Liver (tissue), 9 donors: ENCODE measurements around the gene CNRIP1. TPM values are rescaled to one million over a fixed set of nuclear protein-coding genes. Genes with fewer than 3 reads are reported as not detected.

Source experiments
- DNase-seq: peaks from one replicate; pipeline ENCODE4 v3.0.0-alpha.2; 2017; ENCODE audit warnings: low spot score
- H3K27ac ChIP-seq, 2 donors: one replicate each; pipeline ENCODE4 v1.7.0; 2013; ENCODE audit warnings: inconsistent platforms in 2 of 2, low read length in 2 of 2, control low read depth in 1 of 2, low read depth in 1 of 2, mild to moderate bottlenecking in 1 of 2
- H3K27me3 ChIP-seq, 4 donors: one replicate each; pipeline versions ENCODE4 v1.6.1 to v1.7.0; 2013; ENCODE audit warnings: low read length in 3 of 4, inconsistent platforms in 1 of 4, mild to moderate bottlenecking in 1 of 4, moderate library complexity in 1 of 4; ENCODE audit not compliant: control insufficient read depth in 4 of 4, insufficient read depth in 4 of 4
- H3K36me3 ChIP-seq, 4 donors: one replicate each; pipeline versions ENCODE4 v1.6.1 to v1.7.0; 2013; ENCODE audit warnings: low read length in 3 of 4, mild to moderate bottlenecking in 3 of 4, low read depth in 1 of 4, moderate library complexity in 1 of 4; ENCODE audit not compliant: control insufficient read depth in 4 of 4, insufficient read depth in 3 of 4
- H3K4me1 ChIP-seq, 4 donors: one replicate each; pipeline versions ENCODE4 v1.6.1 to v1.7.0; 2013; ENCODE audit warnings: low read length in 3 of 4, mild to moderate bottlenecking in 3 of 4, moderate library complexity in 1 of 4; ENCODE audit not compliant: control insufficient read depth in 4 of 4, insufficient read depth in 4 of 4
- H3K4me3 ChIP-seq, 3 donors: one replicate each; pipeline versions ENCODE4 v1.6.1 to v1.7.0; 2013; ENCODE audit warnings: low read length in 3 of 3, control low read depth in 1 of 3, low read depth in 1 of 3, mild to moderate bottlenecking in 1 of 3
- H3K9ac ChIP-seq, 2 donors: one replicate each; pipeline ENCODE4 v1.7.0; 2013; ENCODE audit warnings: low read length in 2 of 2, mild to moderate bottlenecking in 2 of 2, moderate library complexity in 2 of 2, control low read depth in 1 of 2, low read depth in 1 of 2
- H3K9me3 ChIP-seq, 4 donors: one replicate each; pipeline versions ENCODE4 v1.6.1 to v1.7.0; 2013; ENCODE audit warnings: low read length in 3 of 4; ENCODE audit not compliant: control insufficient read depth in 4 of 4
- ATF3 ChIP-seq: IDR thresholded peaks from 2 replicates; pipeline ENCODE4 v1.6.1; 2016; ENCODE audit warnings: antibody characterized with exemption
- CTCF ChIP-seq: fragments of 150-350 bp; IDR thresholded peaks from 2 replicates; pipeline ENCODE4 v1.5.1; 2017; ENCODE audit warnings: improper control_type of control experiment, low read depth, low read length; ENCODE audit not compliant: missing input control
- EGR1 ChIP-seq, 2 donors: IDR thresholded peaks; 2 replicates each; pipeline ENCODE4 v1.6.1; 2016 to 2018; ENCODE audit warnings: antibody characterized with exemption in 2 of 2, low read depth in 2 of 2
- FOXA1 ChIP-seq: IDR thresholded peaks from 2 replicates; pipeline ENCODE4 v1.6.1; 2016; ENCODE audit warnings: antibody characterized with exemption
- FOXA2 ChIP-seq: IDR thresholded peaks from 2 replicates; pipeline ENCODE4 v1.6.1; 2016; ENCODE audit warnings: antibody characterized with exemption
- GABPA ChIP-seq, 2 donors: IDR thresholded peaks in 1 of 2; conservative IDR thresholded peaks in 1 of 2; 2 replicates each; pipeline ENCODE4 v1.6.1; 2016; ENCODE audit warnings: antibody characterized with exemption in 2 of 2, mild to moderate bottlenecking in 1 of 2, moderate library complexity in 1 of 2
- HNF4A ChIP-seq, 2 donors: conservative IDR thresholded peaks; 2 replicates each; pipeline ENCODE4 v1.6.1; 2016; ENCODE audit warnings: antibody characterized with exemption in 2 of 2, mild to moderate bottlenecking in 2 of 2
- HNF4G ChIP-seq: IDR thresholded peaks from 2 replicates; pipeline ENCODE4 v1.6.1; 2016; ENCODE audit warnings: antibody characterized with exemption
- JUND ChIP-seq, 2 donors: IDR thresholded peaks; 2 replicates each; pipeline ENCODE4 v1.6.1; 2016; ENCODE audit warnings: antibody characterized with exemption in 2 of 2
- MAX ChIP-seq: IDR thresholded peaks from 2 replicates; pipeline ENCODE4 v1.6.1; 2016; ENCODE audit warnings: antibody characterized with exemption
- NR2F2 ChIP-seq: IDR thresholded peaks from 2 replicates; pipeline ENCODE4 v1.6.1; 2016; ENCODE audit warnings: antibody characterized with exemption
- RAD21 ChIP-seq, 2 donors: IDR thresholded peaks; 2 replicates each; pipeline ENCODE4 v1.6.1; 2016; ENCODE audit warnings: antibody characterized with exemption in 2 of 2, mild to moderate bottlenecking in 2 of 2
- REST ChIP-seq: IDR thresholded peaks from 2 replicates; pipeline ENCODE4 v1.6.1; 2016; ENCODE audit warnings: antibody characterized with exemption, mild to moderate bottlenecking
- RXRA ChIP-seq, 2 donors: IDR thresholded peaks; 2 replicates each; pipeline ENCODE4 v1.6.1; 2017 to 2018; ENCODE audit warnings: antibody characterized with exemption in 2 of 2, mild to moderate bottlenecking in 1 of 2
- SP1 ChIP-seq: IDR thresholded peaks from 2 replicates; pipeline ENCODE4 v1.6.1; 2018; ENCODE audit warnings: antibody characterized with exemption, mild to moderate bottlenecking
- TAF1 ChIP-seq: conservative IDR thresholded peaks from 2 replicates; pipeline ENCODE4 v1.6.1; 2016; ENCODE audit warnings: antibody characterized with exemption, mild to moderate bottlenecking
- YY1 ChIP-seq: IDR thresholded peaks from 2 replicates; pipeline ENCODE4 v1.6.1; 2016; ENCODE audit warnings: antibody characterized with exemption, mild to moderate bottlenecking
- WGBS: extraction: QIAGEN DNeasy Blood & Tissue Kit; methylation state at CpG from one replicate; pipeline ENCODE4 v1.1.7; 2013; 5-methylcytosine and 5-hydroxymethylcytosine counted together
- polyA plus RNA-seq, 2 donors: library from polyadenylated mRNA; stranded (reverse) in 1 of 2; unstranded in 1 of 2; fragments of 200-250 nt in 1 of 2; fragments of >200 nt in 1 of 2; fragmentation: Nextera tagmentation in 1 of 2; extraction: Ambion mirVana in 1 of 2; gene quantifications; one replicate each; pipeline versions ENCODE4 v1.2.1 to v1.2.3, GENCODE V29; 2013 to 2015
- total RNA-seq, 2 donors: library from RNA; depleted of rRNA; stranded (reverse); fragments of >200 nt; gene quantifications; one replicate each; pipeline ENCODE4 v1.2.3, GENCODE V29; 2014
- TF ChIP-seq, protein P1 (sequence below): IDR thresholded peaks from 2 replicates; pipeline ENCODE4 v1.6.1; 2016; ENCODE audit warnings: antibody characterized with exemption
- donor health status: healthy.
- donor health status: healthy.
- donor health status: healthy.
- donor health status: healthy.
- donor health status: healthy.

Gene CNRIP1
- total and polyA plus RNA-seq, 4 donors, result 2.8 to 26.4 (median 3.1) TPM

- no peaks in the 10 kb centered on the region for H3K4me1 ChIP-seq
- H3K4me3 ChIP-seq, result no peak overlapping the region
- no peaks in the 10 kb centered on the region for H3K27me3 ChIP-seq
- no peak overlapping the region for H3K27ac ChIP-seq
- no peak overlapping the region for H3K9ac ChIP-seq
- no peaks in the 10 kb centered on the region for H3K36me3 ChIP-seq
- DNase-seq, result no peak
- TF ChIP-seq ATF3 (no peak), REST (no peak), FOXA1 (no peak), RAD21 (IDR thresholded peaks at IDR 0.05) (no peak), HNF4A (conservative IDR thresholded peaks at IDR 0.05) (no peak), EGR1 (IDR thresholded peaks at IDR 0.05; ENCODE audit: low read depth in 2 of 2) (no peak), SP1 (no peak), HNF4G (no peak), JUND (IDR thresholded peaks at IDR 0.05) (no peak), MAX (no peak), FOXA2 (no peak), TAF1 (no peak), RXRA (IDR thresholded peaks at IDR 0.05) (no peak), NR2F2 (no peak), GABPA (IDR thresholded peaks at IDR 0.05 in 1 of 2, conservative IDR thresholded peaks at IDR 0.05 in 1 of 2) (no peak)
- TF ChIP-seq, protein P1, sequence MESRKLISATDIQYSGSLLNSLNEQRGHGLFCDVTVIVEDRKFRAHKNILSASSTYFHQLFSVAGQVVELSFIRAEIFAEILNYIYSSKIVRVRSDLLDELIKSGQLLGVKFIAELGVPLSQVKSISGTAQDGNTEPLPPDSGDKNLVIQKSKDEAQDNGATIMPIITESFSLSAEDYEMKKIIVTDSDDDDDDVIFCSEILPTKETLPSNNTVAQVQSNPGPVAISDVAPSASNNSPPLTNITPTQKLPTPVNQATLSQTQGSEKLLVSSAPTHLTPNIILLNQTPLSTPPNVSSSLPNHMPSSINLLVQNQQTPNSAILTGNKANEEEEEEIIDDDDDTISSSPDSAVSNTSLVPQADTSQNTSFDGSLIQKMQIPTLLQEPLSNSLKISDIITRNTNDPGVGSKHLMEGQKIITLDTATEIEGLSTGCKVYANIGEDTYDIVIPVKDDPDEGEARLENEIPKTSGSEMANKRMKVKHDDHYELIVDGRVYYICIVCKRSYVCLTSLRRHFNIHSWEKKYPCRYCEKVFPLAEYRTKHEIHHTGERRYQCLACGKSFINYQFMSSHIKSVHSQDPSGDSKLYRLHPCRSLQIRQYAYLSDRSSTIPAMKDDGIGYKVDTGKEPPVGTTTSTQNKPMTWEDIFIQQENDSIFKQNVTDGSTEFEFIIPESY, result no peak
- no peaks in the 10 kb centered on the region for H3K9me3 ChIP-seq
- WGBS, result 86% methylated on average over 3 of the region's 3 CpGs
Measured at GRCh38 chr2:68302281-68302875, 17.4 kb downstream of the CNRIP1 start.

- H3K9ac ChIP-seq, result no peak overlapping the region
- H3K27me3 ChIP-seq, result no peaks in the 10 kb centered on the region
- no peak for DNase-seq
- no peaks in the 10 kb centered on the region for H3K9me3 ChIP-seq
- TF ChIP-seq HNF4A (conservative IDR thresholded peaks at IDR 0.05), result no peak
- no peak for TF ChIP-seq GABPA (IDR thresholded peaks at IDR 0.05 in 1 of 2, conservative IDR thresholded peaks at IDR 0.05 in 1 of 2)
- TF ChIP-seq NR2F2, result no peak
- no peak for TF ChIP-seq FOXA2
- no peak for TF ChIP-seq RAD21 (IDR thresholded peaks at IDR 0.05)
- TF ChIP-seq YY1, result no peak
- no peak for TF ChIP-seq TAF1
- TF ChIP-seq RXRA (IDR thresholded peaks at IDR 0.05), result no peak
- TF ChIP-seq JUND (IDR thresholded peaks at IDR 0.05), result no peak
- no peak for TF ChIP-seq MAX
- TF ChIP-seq EGR1 (IDR thresholded peaks at IDR 0.05; ENCODE audit: low read depth in 2 of 2), result no peak
- TF ChIP-seq SP1, result no peak
- TF ChIP-seq CTCF, result no peak
- no peak for TF ChIP-seq HNF4G
- TF ChIP-seq, protein P1, result no peak
- H3K4me1 ChIP-seq, result no peaks in the 10 kb centered on the region
- no peak overlapping the region for H3K27ac ChIP-seq
- no peak overlapping the region for H3K4me3 ChIP-seq
- H3K36me3 ChIP-seq, result no peaks in the 10 kb centered on the region
Measured at GRCh38 chr2:68295516-68295915, 24.2 kb downstream of the CNRIP1 start.
